Measurements from ENCODE around the gene PHC2.

The PHC2 gene

DNA sequence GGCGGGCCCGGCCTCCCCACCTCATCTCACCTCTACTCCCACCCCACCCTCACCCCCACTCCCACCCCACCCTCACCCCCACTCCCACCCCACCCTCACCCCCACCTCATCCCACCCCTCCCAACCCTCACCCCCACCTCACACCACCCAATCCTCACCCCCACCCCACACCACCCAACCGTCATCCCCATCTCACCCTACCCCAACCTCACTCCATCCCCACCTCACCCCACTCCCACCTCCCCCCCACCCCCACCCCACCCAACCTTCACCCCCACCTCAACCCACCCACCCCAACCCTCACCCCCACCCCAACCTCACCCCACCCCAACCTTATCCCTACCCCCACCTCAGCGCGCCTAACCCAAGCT, 123.4 kb downstream of the PHC2 start:
- DNase-seq (ENCODE audit: extremely low spot score) = no peak
- TF ChIP-seq CTCF (IDR thresholded peaks at IDR 0.05; ENCODE audit: control extremely low read depth, extremely low read depth, low read depth, missing control alignments) = no peak
- ChIA-PET CTCF (interaction anchor here (10.1 kb wide), 1 partner anchor 10 kb away, joined by 88 read pairs; no protein-coding TSS in a partner anchor), POLR2A (no interaction called here)

DNA sequence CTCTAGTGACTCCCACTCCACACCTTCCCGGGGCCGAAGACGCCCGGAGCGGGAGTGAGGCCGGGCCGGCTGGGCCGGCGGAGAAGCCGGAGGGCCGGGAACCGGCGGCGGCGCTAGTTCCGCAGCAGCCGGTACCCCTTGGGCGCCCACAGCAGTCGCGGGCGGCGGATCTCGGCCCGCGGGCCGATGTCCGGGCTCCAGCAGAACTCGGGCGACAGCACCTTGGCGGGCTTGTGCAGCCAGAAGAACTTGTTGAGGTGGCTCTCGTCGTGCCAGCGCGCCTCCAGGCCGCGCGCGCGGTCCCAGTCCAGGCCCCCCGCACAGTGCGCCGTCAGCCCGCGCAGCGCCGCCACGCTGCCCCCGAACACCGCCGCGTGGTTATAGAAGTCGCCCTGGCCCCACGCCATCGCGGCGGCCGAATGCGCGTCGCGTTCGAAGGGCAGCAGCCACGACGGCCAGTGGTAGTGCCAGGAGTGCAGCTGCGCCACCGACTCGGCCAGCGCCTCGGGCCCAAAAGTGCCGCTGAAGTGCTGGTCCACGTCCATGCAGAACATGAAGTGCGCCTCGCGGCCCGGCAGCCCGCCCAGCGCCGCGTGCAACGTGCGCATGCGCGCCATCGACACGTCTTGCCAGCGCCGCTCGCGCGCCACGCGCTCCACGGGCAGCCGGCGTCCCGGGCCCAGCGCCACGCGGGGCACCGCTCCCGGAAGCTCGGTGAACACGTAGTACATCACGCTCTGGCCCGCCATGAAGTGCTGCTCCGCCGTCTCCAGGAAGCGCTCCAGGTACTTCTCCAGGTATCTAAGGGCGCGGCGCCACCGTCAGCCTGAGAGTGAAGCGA, 124.0 kb downstream of the PHC2 start:
- CTCF ChIA-PET = interaction anchor here (1.4 to 10.1 kb wide), 2 partner anchors 10 to 22 kb away, joined by 4 to 88 read pairs; no protein-coding TSS in a partner anchor
- no peak for TF ChIP-seq CTCF (IDR thresholded peaks at IDR 0.05; ENCODE audit: control extremely low read depth, extremely low read depth, low read depth, missing control alignments)
- POLR2A ChIA-PET = no interaction called here
- DNase-seq (ENCODE audit: extremely low spot score) = no peak

- ChIA-PET CTCF (interaction anchor here (1.4 to 10.1 kb wide), 2 partner anchors 9 to 23 kb away, joined by 4 to 88 read pairs; no protein-coding TSS in a partner anchor), POLR2A (no interaction called here)
- no peak for DNase-seq (ENCODE audit: extremely low spot score)
- TF ChIP-seq CTCF (IDR thresholded peaks at IDR 0.05; ENCODE audit: control extremely low read depth, extremely low read depth, low read depth, missing control alignments) = no peak
Measured at GRCh38 chr1:33305816-33306652, 124.9 kb downstream of the PHC2 start.

- no peak for DNase-seq (ENCODE audit: extremely low spot score)
- no peak for TF ChIP-seq CTCF (IDR thresholded peaks at IDR 0.05; ENCODE audit: control extremely low read depth, extremely low read depth, low read depth, missing control alignments)
- POLR2A ChIA-PET = no interaction called here
- CTCF ChIA-PET = interaction anchor here (1.2 to 10.1 kb wide), 2 partner anchors 8 to 166 kb away, joined by 4 to 88 read pairs; no protein-coding TSS in a partner anchor
Measured at GRCh38 chr1:33305016-33305415, 125.9 kb downstream of the PHC2 start.

DNA sequence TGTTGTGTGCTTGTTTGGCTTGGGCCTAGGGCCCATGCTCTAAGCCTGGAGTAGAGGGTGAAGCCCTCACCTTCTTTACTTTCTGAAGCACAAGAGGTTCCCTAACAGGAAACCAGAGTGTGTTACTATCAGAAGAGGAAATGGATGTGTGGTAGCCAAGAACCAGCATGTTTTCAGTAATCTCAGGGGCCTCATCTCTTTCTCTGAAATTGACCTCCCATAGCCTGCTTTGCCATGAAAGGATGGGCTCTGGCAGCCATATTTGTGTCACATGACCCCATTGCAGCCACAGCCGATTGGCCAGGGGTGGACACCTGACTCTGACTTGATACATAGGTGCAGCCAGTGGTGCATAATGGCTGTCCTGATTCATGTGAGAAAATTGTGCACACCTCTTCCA, 128.6 kb downstream of the PHC2 start:
- no peak for TF ChIP-seq CTCF (IDR thresholded peaks at IDR 0.05; ENCODE audit: control extremely low read depth, extremely low read depth, low read depth, missing control alignments)
- no peak for DNase-seq (ENCODE audit: extremely low spot score)
- ChIA-PET CTCF (interaction anchor here (1.4 kb wide), 1 partner anchor 169 kb away, joined by 3 read pairs; no protein-coding TSS in a partner anchor), POLR2A (no interaction called here)

GRCh38 chr1:33301273-33301984, 129.5 kb downstream of the PHC2 start:
- POLR2A ChIA-PET = no interaction called here
- CTCF ChIA-PET = interaction anchor here (1.4 kb wide), 1 partner anchor 170 kb away, joined by 3 read pairs; no protein-coding TSS in a partner anchor
- DNase-seq (ENCODE audit: extremely low spot score) = no peak
- no peak for TF ChIP-seq CTCF (IDR thresholded peaks at IDR 0.05; ENCODE audit: control extremely low read depth, extremely low read depth, low read depth, missing control alignments)
